Tibial nerve (tissue), 4 donors: ENCODE measurements around the gene GLTP.

Source experiments
- CTCF ChIP-seq, 5 experiments: fragments of 200-600 bp in 3 of 5; fragments of 450-650 bp in 2 of 5; sonication (generic) in 3 of 5; IDR thresholded peaks; one replicate each; pipeline ENCODE4 v1.5.1; 2016 to 2019; ENCODE audit warnings: antibody characterized with exemption in 5 of 5, mild to moderate bottlenecking in 3 of 5, moderate library complexity in 2 of 5
- EP300 ChIP-seq, 2 donors: sonication (generic); formaldehyde crosslinking; IDR thresholded peaks; one replicate each; pipeline ENCODE4 v1.6.1; 2017; ENCODE audit warnings: antibody characterized with exemption in 2 of 2, mild to moderate bottlenecking in 1 of 2
- POLR2A ChIP-seq, 2 donors: fragments of 450-650 bp; IDR thresholded peaks; one replicate each; pipeline ENCODE4 v1.6.1; 2017; ENCODE audit warnings: antibody characterized with exemption in 2 of 2, mild to moderate bottlenecking in 2 of 2, moderate library complexity in 2 of 2

GRCh38 chr12:109923038-109923437, 42.7 kb upstream of the GLTP start:
- TF ChIP-seq CTCF (IDR thresholded peaks at IDR 0.05) (no peak), EP300 (IDR thresholded peaks at IDR 0.05) (no peak), POLR2A (IDR thresholded peaks at IDR 0.05) (no peak)
